GM21447 (cell line): ENCODE data around the gene SLC15A3.

Experiments used
- ATAC-seq: cut with Tn5 transposase; IDR thresholded peaks from one replicate; pipeline ENCODE4 v1.9.1; 2021; ENCODE audit not compliant: unreplicated experiment

Gene SLC15A3

DNA sequence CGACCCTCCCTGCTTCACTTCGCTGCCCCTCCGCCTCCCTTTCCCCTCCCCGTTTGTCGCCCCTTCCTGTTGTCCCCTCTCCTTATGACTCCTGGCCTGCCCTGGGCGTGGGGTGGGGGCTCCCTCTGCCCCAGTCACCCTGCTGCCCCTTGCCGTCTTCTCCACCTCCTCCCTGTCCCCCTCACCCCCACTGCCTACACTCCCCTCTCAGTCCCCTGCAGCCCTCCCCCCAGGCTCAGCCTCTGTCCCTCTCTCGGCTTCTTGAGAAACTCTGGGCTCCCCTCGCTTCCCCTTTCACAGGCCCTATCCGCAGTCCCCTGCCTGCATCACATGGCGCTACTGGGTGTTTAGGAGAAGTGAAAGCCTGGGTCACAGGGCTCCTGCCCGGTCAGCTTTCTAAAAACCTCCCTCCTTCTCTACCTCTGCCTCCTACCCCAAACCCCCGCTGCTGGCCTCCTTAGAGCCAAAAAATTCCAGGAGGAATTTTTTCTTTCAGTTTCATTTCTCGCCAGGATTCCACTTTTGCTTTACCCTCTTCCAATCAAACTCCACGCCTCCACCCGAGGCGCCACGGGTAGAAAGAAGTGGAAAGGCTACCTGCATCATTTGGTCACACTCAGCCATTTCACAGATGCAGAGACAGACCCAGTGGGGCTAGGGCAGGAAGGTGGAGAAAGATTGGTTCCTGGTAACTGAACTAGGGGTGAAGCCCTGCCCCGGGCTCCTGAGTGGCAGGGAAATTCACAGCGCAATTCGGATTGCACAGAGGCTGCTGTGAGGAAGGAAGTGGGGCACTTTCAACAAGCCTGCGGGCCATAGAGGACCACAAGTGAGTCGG is at the start of gene SLC15A3:
Gene SLC15A3 (minus strand): TSS at position 273 of the 838 bp plus-strand sequence. CDS start 625 bp downstream, outside the sequence.
- peak; percentile 73 for ATAC-seq

DNA sequence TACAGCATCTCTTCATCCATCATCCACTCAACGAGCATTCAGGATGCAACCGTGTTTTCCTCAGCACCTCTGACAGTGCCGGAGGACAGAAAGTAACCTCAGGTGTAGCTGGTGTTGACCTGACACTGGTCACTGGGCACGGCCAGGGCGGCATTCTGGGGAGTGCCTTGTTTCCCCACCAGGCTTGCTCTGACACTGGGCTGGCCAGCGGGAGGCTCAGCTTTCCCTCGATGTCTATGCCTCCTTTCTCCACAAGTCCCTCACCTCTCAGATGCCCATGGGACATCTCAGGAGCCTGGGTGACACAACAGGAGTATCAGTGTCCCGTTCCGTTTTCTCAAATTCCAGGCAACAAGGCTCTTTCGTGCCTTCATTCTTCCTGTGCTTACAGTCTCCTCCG is 48.5 kb upstream of the SLC15A3 start:
- no peak for ATAC-seq

DNA sequence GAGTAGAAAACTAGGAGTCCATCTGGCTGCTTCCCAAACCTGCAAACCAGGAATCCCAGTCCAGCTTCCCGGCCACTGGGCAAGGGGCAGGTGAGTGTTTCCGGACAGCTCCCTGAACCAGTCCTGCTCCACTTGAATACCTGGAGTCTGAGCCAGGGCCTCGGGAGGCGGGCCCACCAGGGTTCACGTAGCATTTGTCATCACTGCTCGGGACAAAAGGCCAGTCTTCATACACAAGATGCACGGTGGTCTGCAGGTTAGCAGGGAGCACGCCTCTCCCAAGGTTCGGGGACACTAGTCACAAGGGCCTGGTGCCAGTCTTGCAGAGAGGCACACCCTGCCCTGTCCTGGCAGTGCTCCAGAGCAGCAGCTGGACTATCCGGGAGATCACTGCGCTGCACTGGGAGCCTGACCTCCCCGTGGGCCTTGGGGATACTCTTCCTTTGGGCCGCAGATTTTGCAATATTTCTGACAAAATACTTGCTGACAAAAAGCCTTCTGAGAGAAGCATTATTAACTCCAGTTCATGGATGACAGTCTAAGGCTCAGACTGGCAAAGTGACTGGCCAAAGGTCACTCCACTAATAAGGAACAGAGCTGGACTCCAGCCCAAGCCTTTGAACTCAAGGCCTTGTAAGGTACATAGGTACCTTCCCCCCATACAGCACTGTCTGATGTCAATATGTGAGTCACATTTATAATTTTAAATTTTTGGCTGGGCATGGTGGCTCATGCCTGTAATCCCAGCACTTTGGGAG is 44.6 kb upstream of the SLC15A3 start:
- ATAC-seq = no peak

DNA sequence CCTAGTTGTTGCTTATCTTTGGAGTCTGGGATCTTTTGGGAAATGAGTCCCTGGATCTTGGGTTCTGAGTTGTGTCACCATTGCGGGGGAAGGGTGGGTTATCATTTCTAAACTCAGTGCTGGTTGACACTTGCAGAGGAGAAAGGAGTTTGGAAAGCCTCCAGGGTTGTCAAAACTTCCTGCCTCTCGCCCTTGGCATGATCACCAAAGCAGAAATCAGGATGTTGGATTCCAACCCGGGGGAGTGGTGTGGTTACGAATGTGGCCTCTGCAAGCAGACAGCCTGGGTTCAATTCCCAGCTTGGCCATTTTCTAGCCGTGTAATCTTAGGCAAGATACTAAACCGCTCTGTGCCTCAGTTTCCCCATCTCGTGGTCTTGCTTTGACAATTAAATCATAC is 43.8 kb upstream of the SLC15A3 start:
- ATAC-seq = no peak

DNA sequence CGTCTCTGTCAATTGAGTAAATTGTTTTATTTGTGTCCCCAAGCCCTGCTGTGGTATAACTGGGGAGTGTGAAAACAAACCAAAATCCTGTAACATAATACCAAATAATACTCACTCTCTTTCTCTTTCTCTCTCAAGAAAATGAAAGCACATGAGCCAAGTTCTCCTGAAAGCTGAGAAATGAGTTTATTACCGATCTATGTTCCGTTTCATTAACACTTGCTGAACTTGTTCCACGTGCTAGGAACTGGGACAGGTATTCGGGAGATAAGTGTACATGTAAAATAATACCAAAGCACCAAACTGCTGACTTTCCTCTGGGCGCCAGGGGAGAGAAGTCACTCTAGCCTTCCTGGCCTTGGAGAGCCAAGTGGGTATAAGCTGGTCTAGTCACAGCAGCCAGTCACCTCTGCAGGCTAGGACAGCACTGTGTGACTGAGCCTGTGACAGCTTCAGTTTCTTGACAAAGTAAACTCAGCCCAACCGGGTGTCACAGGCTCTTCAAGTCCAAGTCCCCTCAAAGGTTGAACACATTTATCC is 42.6 kb upstream of the SLC15A3 start:
- ATAC-seq = no peak

DNA sequence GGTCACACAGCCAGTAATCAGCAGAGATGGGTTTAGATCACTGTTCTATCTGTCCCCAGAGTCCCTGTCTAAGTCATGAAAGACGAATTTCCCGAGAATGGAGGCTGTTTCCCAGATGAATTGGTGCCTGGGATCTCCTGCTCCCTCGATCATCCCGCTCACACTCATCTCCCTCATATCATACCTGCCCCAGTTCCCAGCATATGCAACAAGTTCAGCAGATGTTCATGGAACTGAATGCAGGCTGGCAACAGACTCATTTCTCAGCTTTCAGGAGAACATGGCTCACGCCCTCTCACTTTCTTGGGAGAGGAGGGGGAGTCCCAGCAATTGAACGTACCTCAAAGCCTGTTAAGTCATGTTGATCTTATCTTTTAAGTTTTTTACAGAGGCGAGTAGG is 41.6 kb upstream of the SLC15A3 start:
- no peak for ATAC-seq

DNA sequence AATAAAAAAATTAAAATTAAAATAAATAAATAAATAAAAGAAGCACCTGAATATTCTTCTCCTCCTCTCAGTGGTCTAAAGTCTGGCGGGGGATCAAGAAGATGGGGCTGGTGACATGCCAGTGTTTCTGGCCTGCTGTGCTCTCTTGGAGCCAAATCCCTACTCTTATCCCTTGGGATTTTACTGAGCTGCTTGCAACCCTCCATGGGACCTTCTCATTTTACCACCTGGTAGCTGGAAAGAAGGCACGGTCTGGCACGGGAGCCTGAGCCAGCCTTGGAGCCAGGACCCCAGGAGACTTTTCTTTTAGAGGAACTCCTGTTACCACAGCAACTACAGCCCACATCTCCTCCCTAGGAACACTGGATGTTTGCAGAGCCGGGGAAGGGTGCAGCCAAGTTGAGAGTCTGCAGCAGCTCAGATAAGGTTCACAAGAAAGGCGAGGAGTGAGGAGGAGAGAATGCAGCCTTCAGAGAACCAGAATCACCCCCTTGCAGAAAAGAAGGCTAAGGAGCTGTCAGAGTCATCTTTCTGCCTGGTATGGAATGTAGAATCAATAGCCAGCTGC is 41.0 kb upstream of the SLC15A3 start:
- ATAC-seq = no peak

DNA sequence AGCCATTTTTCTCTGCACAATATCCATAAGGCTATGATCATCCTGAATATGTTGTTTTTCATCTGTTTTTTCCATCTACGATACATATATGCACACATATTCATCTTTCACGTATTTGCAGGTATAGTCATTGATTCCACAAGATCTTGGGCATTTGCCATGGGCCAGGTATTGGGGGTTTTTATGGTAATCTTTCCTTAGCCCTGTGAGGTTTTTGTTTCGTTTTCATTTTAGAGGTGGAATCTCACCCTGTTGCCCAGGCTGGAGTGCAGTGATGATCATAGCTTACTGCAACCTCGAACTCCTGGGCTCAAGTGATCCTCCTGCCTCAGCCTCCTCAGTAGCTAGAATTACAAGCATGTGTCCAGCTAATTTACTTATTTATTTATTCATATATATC is 39.5 kb upstream of the SLC15A3 start:
- ATAC-seq = no peak

DNA sequence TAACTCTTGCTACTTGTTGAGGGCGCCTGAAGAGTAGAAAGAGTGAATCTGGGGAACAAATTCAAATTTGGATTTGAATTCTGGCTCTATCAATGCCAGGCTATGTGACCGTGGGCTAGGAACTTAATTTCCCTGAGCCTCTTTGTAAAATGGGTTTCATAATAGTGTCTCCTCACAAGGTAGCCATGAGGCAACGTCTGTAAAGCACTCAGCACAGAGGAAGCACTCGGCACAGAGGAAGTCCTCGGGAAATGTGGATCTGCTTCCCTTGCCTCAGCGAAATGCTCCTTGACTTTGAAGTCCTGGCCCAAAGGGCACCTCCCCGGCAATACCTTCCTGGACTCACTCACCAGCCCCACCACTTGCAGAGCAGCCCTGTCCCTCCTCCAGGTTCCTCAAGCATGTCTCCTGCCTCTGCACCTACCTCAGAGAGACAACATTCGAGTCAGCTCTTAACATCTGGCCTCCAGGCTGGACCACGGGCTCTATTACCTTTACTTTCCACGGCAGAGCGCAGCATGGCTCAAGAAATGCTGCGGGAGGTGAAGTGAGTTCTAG is 37.2 kb upstream of the SLC15A3 start:
- ATAC-seq = no peak

DNA sequence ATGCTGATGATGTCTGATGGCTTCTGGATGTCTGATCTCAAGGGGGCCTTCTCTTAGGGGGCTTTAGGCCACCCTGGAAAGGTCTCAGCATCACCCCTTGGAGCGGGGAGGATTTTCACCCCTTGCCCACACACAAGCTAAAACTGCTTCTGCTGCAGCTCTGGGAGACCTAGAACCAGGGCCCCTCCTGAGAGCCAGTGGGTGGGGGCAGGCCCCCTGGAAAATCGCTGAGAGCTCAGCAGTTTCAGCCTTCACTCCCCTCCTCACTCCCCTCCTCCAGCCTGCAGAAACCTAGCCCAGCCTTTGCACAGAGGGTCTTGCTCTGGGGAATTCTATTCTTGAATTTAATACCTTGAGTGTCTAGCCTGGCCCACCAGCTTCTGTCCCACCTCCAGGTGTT is 36.7 kb upstream of the SLC15A3 start:
- ATAC-seq = no peak

DNA sequence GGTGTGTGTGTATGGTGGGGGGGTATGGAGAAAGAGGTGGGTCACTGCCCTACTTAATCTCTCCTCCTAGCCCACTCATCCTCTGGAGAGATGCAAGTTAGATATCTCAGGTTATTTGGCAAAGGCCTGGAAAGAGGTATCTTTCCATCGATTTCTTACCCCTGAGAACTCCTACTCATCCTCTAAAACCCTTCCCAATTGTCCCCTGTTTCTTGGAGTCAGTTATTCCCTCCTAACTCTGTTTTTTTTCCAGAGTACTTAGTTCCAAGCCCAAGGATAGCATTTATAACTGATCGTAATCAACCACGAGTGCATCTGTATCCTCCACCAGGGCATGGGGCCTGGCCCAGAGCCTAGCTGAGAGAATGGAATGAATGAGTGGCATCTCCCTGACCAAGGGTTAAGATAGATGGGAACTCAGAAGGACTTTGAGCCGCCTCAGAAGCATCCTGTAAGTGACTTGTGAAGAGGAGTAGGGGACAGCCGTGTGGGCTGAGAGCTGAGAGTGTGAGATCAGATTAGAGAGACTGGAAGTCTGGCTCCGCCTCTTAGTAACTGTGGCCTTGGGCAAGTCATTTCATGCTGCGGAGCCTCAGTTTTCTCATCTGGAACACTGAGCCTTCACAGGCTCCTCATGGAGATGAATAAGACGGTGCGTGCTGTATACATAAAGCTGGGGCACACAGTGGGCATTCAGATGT is 35.8 kb upstream of the SLC15A3 start:
- ATAC-seq = no peak

DNA sequence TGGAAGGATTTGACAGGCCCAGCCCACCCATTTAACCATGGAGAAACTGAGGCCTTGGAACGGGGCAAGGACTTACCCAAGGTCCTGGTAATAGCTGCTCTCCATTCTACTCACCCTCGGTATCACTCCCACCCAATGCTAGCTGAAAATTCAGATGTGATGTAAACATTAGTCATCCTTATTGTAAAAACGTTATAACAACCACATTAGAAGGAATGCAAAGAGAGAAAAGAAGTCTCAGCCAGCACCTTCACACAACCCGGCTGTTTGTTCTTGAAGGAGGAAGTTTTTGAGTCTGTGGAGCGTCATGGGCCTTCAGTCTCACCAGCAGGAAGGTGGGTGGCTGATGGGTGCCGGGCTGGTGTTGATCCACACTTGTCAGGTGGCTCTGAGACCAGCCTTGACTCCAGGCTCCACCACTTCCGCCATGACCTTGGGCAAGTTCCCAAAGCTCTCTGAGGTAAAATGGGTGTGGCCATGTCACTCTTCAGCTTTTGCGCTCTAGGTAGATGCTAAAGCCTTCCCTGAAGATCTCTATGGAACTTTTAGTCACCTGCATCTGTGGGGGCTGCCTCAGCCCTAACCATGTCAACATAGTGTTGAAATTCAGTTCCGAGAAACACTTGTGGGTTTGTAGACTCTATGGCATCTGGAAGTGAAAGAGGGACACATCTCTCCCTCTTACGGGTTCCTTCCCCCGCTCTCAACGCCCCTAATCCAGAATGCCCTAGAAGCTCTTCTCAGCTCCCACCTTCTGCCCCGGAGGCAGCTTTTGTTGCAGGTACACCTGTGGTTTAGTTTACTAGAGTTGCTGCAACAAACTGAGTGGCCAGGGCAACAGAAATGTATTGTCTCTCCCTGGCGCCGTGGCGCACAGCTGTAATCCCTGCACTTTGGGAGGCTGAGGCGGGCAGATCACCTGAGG is 34.3 kb upstream of the SLC15A3 start:
- ATAC-seq = no peak

DNA sequence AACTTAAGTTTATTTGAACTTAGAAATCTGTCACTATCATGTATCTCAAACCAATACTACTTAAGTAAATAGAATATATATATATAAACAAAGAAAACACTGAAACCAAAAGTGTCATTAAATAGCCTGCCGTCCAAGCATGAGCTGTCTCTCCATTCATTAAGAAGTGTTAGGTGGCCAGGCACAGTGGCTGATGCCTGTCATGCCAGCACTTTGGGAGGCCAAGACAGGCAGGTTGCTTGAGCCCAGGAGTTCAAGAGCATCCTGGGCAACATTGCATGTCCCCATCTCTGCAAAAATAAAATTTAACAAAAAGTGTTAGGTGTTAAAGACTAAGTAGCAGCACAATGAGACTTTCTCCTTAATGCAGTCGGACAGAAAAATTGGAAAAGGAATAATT is 33.5 kb upstream of the SLC15A3 start:
- no peak for ATAC-seq

DNA sequence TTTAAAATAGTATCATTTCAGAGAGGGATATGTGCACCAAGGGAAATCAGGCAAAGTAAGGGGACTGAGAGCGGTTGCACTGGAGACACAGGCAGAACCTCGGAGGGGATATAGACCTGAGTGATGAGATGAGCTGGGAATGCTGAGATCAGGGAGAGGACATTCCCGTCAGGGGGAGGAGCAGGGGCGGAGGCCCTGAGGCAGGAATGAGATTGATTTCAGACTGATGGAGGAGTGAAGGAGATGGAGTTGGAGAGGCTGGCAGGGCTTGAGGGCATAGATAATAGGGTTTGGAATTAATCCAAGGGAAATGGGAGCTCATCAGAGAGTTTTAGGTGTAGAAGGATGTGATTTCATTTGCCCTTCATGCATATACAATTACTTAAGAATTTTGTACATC is 32.7 kb upstream of the SLC15A3 start:
- no peak for ATAC-seq

DNA sequence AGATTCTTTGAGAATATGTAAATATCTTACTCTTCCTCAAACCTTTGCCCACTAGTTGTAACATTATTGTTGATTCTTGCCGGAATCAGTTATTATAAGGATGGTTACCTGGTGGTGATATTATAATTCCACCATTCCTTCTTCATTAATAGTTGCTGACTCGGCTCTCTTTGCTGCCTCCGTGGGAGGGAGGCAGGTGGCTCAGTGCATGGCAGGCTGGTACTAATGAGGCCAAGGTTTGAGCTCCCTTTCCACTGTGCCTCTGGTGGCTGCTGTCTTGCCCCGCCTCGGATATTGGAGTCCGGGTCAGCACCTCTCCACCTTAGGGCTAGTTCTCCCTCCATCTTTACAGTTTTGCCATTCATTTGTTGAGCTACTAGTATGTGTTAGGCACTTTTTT is 32.2 kb upstream of the SLC15A3 start:
- no peak for ATAC-seq

DNA sequence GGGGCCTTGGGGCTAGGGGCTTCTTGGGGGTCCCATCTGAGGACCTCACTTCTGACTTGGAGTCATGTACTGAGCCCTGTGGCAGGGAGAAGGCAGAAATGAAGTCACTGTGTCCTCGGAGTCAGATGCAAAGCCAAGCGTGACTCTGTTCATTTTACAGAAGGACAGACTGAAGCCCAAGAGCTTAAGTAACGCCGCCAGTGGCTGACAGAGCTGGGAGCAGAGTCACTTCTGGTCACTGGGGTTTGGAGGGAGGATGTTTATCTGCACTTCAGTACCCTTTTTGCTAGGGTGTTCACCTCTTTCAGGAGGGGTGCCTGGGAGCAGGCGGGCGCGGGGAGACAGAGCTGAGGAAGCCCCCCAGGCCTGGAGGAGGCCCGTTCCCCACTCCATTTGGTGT is 30.2 kb upstream of the SLC15A3 start:
- no peak for ATAC-seq

DNA sequence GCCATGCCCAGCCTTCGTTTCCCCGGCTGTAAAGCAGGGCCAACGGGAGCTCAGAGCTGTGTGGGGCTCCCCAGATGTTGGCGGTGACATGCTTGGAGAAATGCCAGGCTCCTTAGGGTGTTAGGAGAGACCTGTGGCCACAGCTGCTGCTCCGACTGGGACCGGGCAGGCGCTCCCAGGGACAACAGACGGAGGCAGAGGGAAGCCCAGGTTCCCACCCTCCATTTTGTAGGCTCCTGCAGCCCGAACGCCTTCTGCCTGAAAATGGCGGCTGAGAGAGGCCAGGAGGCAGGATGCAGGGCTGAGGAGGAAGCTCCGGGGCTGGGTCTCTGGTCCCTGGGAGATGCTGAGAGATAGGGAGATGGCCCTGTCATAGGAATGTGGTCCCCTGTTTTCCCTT is 29.5 kb upstream of the SLC15A3 start:
- ATAC-seq = no peak

DNA sequence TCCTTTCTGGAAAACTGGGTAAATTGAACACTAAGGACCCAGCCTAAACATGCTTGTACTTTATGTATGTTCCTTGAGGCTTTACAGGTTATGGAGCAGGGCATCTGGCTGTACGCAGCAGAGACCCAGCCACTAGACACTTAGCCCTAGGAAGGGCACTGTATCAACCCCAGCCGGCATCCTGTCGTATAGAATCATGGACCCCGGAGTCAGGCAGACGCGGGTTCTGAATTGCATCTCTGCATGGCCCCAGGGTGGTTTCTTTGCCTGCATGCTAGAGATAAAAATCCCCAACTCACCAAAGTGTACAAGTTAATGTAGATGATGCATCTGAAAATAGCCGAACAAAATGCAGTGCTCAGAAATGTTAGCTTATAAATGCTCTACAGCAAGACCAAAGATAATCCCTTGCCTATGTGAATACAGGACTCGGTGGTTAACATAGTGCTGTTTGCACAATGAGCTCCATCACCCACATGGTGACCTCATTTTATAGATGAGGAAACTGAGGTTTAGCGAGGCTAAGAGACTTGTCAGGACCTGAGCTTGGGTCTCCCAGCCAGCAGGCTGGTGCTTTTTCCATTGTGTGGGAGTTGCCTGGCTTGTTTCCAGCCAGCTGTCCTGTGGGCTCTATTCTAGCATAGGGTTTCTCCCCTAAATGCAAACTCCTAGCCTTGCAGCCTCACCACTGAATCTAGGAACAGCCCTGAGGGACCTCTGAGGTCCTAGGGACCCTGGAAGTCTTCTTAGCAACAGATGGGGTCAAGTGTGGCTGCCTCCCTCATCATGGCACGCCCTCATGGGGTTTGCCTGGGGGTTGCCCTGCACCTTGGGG is 26.8 kb upstream of the SLC15A3 start:
- ATAC-seq = no peak

DNA sequence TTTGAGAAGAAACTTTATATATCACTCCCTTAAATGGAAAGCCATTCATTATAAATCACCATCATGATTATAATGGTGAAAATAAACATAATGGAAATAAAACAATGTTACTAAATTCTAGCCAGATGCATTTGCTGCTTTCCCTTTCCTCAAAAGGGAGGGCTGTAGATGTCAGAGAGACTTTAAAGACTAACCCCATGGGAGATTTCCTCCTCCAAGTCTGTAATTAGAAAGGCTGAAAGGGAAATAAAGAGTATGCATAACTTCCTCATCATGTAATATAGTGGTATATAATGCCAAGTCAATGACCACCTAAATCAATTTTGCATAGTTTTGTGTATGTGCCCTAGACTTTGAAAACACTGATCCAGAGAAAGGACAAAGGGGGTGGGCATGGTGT is 25.9 kb upstream of the SLC15A3 start:
- ATAC-seq = no peak
